Activated naive CD4-positive, alpha-beta T cell treated with anti-CD3 and anti-CD28 coated beads, Interleukin-2, amount 50 U/mL, for 16 hours (primary cell): ENCODE results near the gene DNAJC6.
"Not testable (repeated sequence)": the region's sequence is repeated elsewhere in the genome, so short reads cannot be mapped to it uniquely, and the experiment has no call there.

Experiments
- DNase-seq: peaks from one replicate; pipeline ENCODE4 v3.0.0-alpha.2; 2020

Gene DNAJC6

GRCh38 chr1:65435987-65436386, 126.6 kb downstream of the DNAJC6 start:
- DNase-seq: no peak

GRCh38 chr1:65437616-65438015, 128.3 kb downstream of the DNAJC6 start:
- DNase-seq: no peak

- no peak for DNase-seq
These were observed 131.1 kb downstream of the DNAJC6 start for GRCh38 chr1:65440322-65440900.

- DNase-seq: no peak
These were observed 131.6 kb downstream of the DNAJC6 start for GRCh38 chr1:65440915-65441314.

- DNase-seq: no peak
These were observed 132.1 kb downstream of the DNAJC6 start for GRCh38 chr1:65441464-65441863.

- no peak for DNase-seq
These were observed 133.1 kb downstream of the DNAJC6 start for GRCh38 chr1:65442442-65442841.

- DNase-seq: no peak
These were observed 134.3 kb downstream of the DNAJC6 start for GRCh38 chr1:65443647-65444046.

GRCh38 chr1:65444128-65444640, 134.8 kb downstream of the DNAJC6 start:
- DNase-seq: no peak

GRCh38 chr1:65445837-65446236, 136.5 kb downstream of the DNAJC6 start:
- no peak for DNase-seq

GRCh38 chr1:65449214-65449823, 140.0 kb downstream of the DNAJC6 start:
- no peak for DNase-seq

- DNase-seq: not testable (repeated sequence)
These were observed 146.3 kb downstream of the DNAJC6 start for GRCh38 chr1:65455678-65456077.

- no peak for DNase-seq
These were observed 147.1 kb downstream of the DNAJC6 start for GRCh38 chr1:65456481-65456880.

- no peak for DNase-seq
These were observed 148.5 kb downstream of the DNAJC6 start for GRCh38 chr1:65457868-65458267.

GRCh38 chr1:65458730-65459396, 149.5 kb downstream of the DNAJC6 start:
- no peak for DNase-seq

GRCh38 chr1:65459397-65459768, 150.0 kb downstream of the DNAJC6 start:
- no peak for DNase-seq
